Measurements from ENCODE around the gene VAT1.

Gene VAT1

DNA sequence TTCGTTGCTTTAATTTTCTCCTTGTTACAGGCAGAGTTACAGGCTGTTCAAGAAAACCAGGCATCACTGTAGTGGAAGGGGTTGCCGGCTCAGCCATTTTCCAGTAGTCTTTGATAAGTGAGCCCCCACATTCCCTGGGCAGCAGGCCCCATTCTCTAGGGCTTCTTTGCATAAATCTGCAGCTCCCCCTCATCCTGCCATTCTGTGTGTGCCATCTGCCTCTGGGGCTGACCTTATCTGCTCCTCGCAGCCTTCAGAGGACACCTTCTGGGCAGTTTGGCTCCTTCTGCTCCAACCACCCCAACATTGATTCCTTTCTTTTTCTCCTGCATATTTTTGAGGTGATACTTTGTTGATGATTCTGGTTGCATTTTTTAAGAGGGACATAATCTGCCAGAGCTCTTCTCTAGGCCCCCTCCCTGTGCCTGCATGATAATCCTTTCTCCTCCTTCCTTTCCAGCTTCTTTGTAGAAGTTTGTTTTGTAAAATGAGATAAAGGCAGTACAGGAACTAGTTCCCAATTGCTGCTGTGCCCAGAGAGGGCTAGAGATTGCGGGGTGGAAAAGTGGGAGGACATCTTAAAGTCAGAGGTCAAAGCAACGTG is 19.9 kb upstream of the VAT1 start:
- H3K36me3 ChIP-seq (ENCODE audit: control insufficient read depth, insufficient read depth, low read length), result peaks cover 5% of the 10 kb centered on the region
- TF ChIP-seq, protein P1, sequence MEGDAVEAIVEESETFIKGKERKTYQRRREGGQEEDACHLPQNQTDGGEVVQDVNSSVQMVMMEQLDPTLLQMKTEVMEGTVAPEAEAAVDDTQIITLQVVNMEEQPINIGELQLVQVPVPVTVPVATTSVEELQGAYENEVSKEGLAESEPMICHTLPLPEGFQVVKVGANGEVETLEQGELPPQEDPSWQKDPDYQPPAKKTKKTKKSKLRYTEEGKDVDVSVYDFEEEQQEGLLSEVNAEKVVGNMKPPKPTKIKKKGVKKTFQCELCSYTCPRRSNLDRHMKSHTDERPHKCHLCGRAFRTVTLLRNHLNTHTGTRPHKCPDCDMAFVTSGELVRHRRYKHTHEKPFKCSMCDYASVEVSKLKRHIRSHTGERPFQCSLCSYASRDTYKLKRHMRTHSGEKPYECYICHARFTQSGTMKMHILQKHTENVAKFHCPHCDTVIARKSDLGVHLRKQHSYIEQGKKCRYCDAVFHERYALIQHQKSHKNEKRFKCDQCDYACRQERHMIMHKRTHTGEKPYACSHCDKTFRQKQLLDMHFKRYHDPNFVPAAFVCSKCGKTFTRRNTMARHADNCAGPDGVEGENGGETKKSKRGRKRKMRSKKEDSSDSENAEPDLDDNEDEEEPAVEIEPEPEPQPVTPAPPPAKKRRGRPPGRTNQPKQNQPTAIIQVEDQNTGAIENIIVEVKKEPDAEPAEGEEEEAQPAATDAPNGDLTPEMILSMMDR (IDR thresholded peaks at IDR 0.05; ENCODE audit: insufficient read depth, low read length, poor library complexity, severe bottlenecking), result no peak
- DNase-seq (ENCODE audit: extremely low read depth, insufficient read length), result no peak
- no peaks in the 10 kb centered on the region for H3K27me3 ChIP-seq (replicated peaks; ENCODE audit: control insufficient read depth, insufficient read depth, low read length)
- H3K4me3 ChIP-seq (replicated peaks; ENCODE audit: low read depth, low read length), result no peak overlapping the region

DNA sequence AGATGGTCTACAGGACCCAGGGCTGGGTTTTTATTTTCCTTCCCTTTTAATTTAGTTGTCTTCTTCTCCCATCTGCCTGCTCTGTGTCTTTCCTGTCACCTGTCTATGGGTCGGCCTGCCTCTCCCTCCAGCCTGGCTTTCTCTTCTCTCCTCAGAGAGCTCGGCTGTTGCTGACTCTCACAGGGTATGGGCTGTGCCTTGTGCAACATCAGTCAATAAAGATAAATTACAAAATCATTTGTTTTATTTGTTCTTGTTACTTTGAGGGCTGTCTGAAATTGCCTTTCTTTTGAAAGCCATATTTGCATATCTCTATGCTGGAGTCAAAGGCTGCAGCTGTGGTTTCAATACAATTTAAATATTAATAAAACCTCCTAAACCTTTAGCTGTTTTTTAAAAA is 18.5 kb upstream of the VAT1 start:
- Histone ChIP-seq H3K27me3 (replicated peaks; ENCODE audit: control insufficient read depth, insufficient read depth, low read length) (no peaks in the 10 kb centered on the region), H3K4me3 (replicated peaks; ENCODE audit: low read depth, low read length) (no peak overlapping the region), H3K36me3 (ENCODE audit: control insufficient read depth, insufficient read depth, low read length) (peaks cover 5% of the 10 kb centered on the region)
- DNase-seq (ENCODE audit: extremely low read depth, insufficient read length), result no peak
- TF ChIP-seq, protein P1 (IDR thresholded peaks at IDR 0.05; ENCODE audit: insufficient read depth, low read length, poor library complexity, severe bottlenecking), result no peak

DNA sequence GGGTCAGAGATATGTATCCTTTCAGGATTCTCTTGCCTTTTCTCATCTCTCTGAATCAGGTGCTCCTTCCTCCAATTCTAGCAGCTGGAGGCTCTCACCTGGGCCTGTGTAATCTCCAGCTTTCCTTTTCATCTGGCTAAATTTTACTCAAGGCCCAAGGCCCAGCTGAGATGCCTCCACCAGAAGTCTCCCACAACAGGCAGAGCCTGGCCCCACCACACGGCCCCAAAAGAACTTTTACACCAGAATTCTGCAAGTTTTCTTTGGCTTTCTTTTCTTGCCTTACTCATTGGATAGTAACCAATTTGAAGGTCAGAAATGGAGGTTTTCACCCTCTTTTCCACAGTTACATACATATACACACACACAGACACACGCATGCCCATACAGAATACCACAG is 17.5 kb upstream of the VAT1 start:
- TF ChIP-seq, protein P1 (IDR thresholded peaks at IDR 0.05; ENCODE audit: insufficient read depth, low read length, poor library complexity, severe bottlenecking), result no peak
- Histone ChIP-seq H3K27me3 (replicated peaks; ENCODE audit: control insufficient read depth, insufficient read depth, low read length) (no peaks in the 10 kb centered on the region), H3K4me3 (replicated peaks; ENCODE audit: low read depth, low read length) (no peak overlapping the region), H3K36me3 (ENCODE audit: control insufficient read depth, insufficient read depth, low read length) (no peaks in the 10 kb centered on the region)
- DNase-seq (ENCODE audit: extremely low read depth, insufficient read length), result no peak

DNA sequence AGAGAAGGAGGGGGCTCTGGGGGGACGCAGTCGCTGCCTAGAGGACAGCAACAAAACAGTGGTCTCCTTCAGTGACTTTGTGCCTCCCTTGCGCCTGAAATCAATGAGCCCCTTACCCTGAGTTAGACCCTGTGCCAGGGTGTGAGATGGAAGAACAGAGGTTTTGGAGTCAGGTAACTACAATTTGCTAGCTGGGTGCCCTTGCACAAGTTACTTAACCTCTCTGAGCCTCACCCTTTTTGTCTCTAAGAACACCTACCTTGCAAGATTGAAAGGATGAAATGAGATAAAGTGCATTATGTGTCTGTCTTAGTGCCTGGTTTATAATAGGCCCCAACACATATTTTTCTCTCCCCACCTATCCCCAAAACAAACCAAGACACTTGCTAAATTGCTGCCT is 12.7 kb upstream of the VAT1 start:
- DNase-seq (ENCODE audit: extremely low read depth, insufficient read length), result no peak
- no peak overlapping the region for H3K4me3 ChIP-seq (replicated peaks; ENCODE audit: low read depth, low read length)
- TF ChIP-seq, protein P1 (IDR thresholded peaks at IDR 0.05; ENCODE audit: insufficient read depth, low read length, poor library complexity, severe bottlenecking), result no peak
- no peaks in the 10 kb centered on the region for H3K36me3 ChIP-seq (ENCODE audit: control insufficient read depth, insufficient read depth, low read length)
- no peaks in the 10 kb centered on the region for H3K27me3 ChIP-seq (replicated peaks; ENCODE audit: control insufficient read depth, insufficient read depth, low read length)

DNA sequence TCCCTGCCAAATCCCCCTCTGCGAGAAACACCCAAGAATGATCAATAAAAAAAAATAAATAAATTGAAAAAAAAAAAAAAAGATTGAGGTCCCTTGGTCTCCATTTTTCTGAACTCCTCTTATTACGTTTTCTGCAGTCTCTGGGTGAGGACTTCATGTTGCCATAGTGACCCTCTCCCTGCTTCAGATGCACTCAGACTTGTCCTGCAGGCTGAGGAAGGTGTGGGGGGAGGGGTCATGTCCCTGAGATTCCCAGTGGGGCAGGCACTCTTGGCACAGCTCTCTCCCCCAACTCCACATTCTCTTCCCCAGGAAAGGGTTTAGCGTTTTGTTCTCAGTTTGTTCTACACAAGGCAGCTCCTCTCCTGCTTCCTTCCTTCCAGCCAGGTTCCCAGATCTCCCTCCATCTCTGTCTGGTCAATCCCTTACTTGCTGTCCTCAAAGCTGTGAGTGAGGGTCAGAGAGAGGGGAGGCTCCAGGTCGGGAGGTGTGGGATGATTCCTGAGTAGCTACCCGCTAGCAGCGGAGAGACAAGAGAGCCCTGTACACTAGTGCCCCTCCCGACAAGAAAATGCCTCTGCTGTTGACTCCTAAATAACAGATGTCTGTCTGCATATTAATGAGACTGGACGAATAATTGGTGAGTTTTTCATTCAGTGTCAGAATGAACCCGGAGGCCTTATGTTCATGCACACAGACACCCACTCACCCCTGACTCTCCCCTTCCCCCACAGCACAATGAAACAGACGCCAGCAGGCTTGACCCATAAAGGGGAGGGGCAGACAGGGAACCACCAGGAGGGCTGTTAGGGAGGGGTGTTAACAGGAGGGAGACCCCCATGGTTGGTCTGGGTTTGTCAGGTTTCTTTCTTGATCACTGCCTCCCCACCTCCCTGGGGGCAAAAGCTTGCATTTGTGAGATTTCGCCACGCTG is 12.0 kb upstream of the VAT1 start:
- Histone ChIP-seq H3K4me3 (replicated peaks; ENCODE audit: low read depth, low read length) (no peak overlapping the region), H3K27me3 (replicated peaks; ENCODE audit: control insufficient read depth, insufficient read depth, low read length) (no peaks in the 10 kb centered on the region), H3K36me3 (ENCODE audit: control insufficient read depth, insufficient read depth, low read length) (no peaks in the 10 kb centered on the region)
- TF ChIP-seq, protein P1 (IDR thresholded peaks at IDR 0.05; ENCODE audit: insufficient read depth, low read length, poor library complexity, severe bottlenecking), result no peak
- no peak for DNase-seq (ENCODE audit: extremely low read depth, insufficient read length)
